ENCODE results near the gene TTC17. TPM values are rescaled to one million over a fixed set of nuclear protein-coding genes. Genes with fewer than 3 reads are reported as not detected.
"Not testable (repeated sequence)": the region's sequence is repeated elsewhere in the genome, so short reads cannot be mapped to it uniquely, and the experiment has no call there.

The TTC17 gene
- total and polyA plus RNA-seq, 9 of the 15 experiments (the other 6 are each of a cell fraction or from before 2014, with no cell fraction given) = 19.7 to 99.1 (median 53.3) TPM

GRCh38 chr11:43341159-43341558 lies 17.6 kb upstream of the TTC17 start (continued):
- TF ChIP-seq HDAC1 (IDR thresholded peaks at IDR 0.05) (no peak), ZSCAN32 (CRISPR knock-in tag; IDR thresholded peaks at IDR 0.05) (no peak)

- H3K36me3 ChIP-seq (ENCODE audit: control insufficient read depth, insufficient read depth, low read length); POLR2A ChIA-PET; H4K20me1 ChIP-seq (replicated peaks; ENCODE audit: control insufficient read depth, insufficient read depth, low read length); H3K9me1 ChIP-seq (ENCODE audit: control insufficient read depth, insufficient read depth, low read length); FAIRE-seq; H3K4me3 ChIP-seq; H3K9me3 ChIP-seq (replicated peaks; ENCODE audit: control insufficient read depth, insufficient read depth, low read depth, low read length); intact Hi-C loops (cut with micrococcal nuclease); H3K4me2 ChIP-seq (ENCODE audit: insufficient read depth, low read length); H3K79me2 ChIP-seq (ENCODE audit: control insufficient read depth, insufficient read depth, low read length); CTCF ChIA-PET (ENCODE audit: low intra/inter-chr PET ratio); ATAC-seq; DNase-seq (ENCODE audit: extremely low read depth in 1 of 4, low spot score in 3 of 4); H3K4me1 ChIP-seq (replicated peaks in 1 of 2; ENCODE audit: control insufficient read depth in 2 of 2, insufficient read depth in 2 of 2, low read length in 2 of 2); H3K27ac ChIP-seq (ENCODE audit: extremely low read depth, low read depth, low read length); H3K9ac ChIP-seq (ENCODE audit: insufficient read depth in 1 of 2, low read depth in 2 of 2, low read length in 2 of 2); H3K27me3 ChIP-seq (ENCODE audit: control insufficient read depth in 2 of 2, insufficient read depth in 2 of 2, low read length in 2 of 2); H2AFZ ChIP-seq (ENCODE audit: low read depth, low read length); in situ Hi-C loops (cut with MboI); BruUV-seq (replicated peaks): not testable (repeated sequence)
- 30% methylated on average over 5 of the region's 17 CpGs for WGBS (ENCODE audit: insufficient coverage, low coverage, missing lambda C conversion rate)
These were observed 7.3 kb upstream of the TTC17 start for GRCh38 chr11:43351426-43351825.

- ChIA-PET POLR2A (no interaction called here), CTCF (ENCODE audit: low intra/inter-chr PET ratio) (no interaction called here)
- DNase-seq (ENCODE audit: extremely low read depth in 1 of 4, low spot score in 3 of 4) (no peak), ATAC-seq (no peak), FAIRE-seq (no peak)
- H3K27me3 ChIP-seq (ENCODE audit: control insufficient read depth in 2 of 2, insufficient read depth in 2 of 2, low read length in 2 of 2) = no peaks in the 10 kb centered on the region
- TF ChIP-seq ZNF778 (CRISPR knock-in tag; IDR thresholded peaks at IDR 0.05) (no peak), MAFG (tag; conservative IDR thresholded peaks at IDR 0.05) (peak; percentile 51), L3MBTL2 (IDR thresholded peaks at IDR 0.05) (no peak), DNMT1 (IDR thresholded peaks at IDR 0.05) (no peak), STAT5B (CRISPR knock-in tag; IDR thresholded peaks at IDR 0.05) (no peak), EZH2 (IDR thresholded peaks at IDR 0.05; ENCODE audit: borderline replicate concordance, low read depth, low read length) (no peak), ZNF217 (CRISPR knock-in tag; IDR thresholded peaks at IDR 0.05) (no peak), ZNF316 (IDR thresholded peaks at IDR 0.05) (peak; percentile 70), C11orf30 (IDR thresholded peaks at IDR 0.05; ENCODE audit: low read depth) (peak; percentile 47), RBFOX2 (IDR thresholded peaks at IDR 0.05; ENCODE audit: low read depth, low read length) (no peak), HNRNPL (IDR thresholded peaks at IDR 0.05; ENCODE audit: low read depth, low read length) (no peak), MAFF (IDR thresholded peaks at IDR 0.05; ENCODE audit: low read length) (peak; percentile 4; the same call in 1 of the 2 replicates)
- no peak overlapping the region for H3K27ac ChIP-seq (ENCODE audit: extremely low read depth, low read depth, low read length)
- no peaks in the 10 kb centered on the region for H4K20me1 ChIP-seq (replicated peaks; ENCODE audit: control insufficient read depth, insufficient read depth, low read length)
- no peaks in the 10 kb centered on the region for H3K9me1 ChIP-seq (ENCODE audit: control insufficient read depth, insufficient read depth, low read length)
- H2AFZ ChIP-seq (ENCODE audit: low read depth, low read length) = no peak overlapping the region
- H3K79me2 ChIP-seq (ENCODE audit: control insufficient read depth, insufficient read depth, low read length) = peaks cover 14% of the 10 kb centered on the region
- H3K9ac ChIP-seq (ENCODE audit: insufficient read depth in 1 of 2, low read depth in 2 of 2, low read length in 2 of 2) = no peak overlapping the region
- intact Hi-C loops (cut with micrococcal nuclease) = no loop called here
- WGBS (ENCODE audit: insufficient coverage, low coverage, missing lambda C conversion rate) = 43% methylated on average over 4 of the region's 4 CpGs
- in situ Hi-C loops (cut with MboI) = no loop called here
- no peak overlapping the region for H3K4me2 ChIP-seq (ENCODE audit: insufficient read depth, low read length)
- no TSS peak for BruUV-seq (replicated peaks)
- H3K4me1 ChIP-seq (replicated peaks in 1 of 2; ENCODE audit: control insufficient read depth in 2 of 2, insufficient read depth in 2 of 2, low read length in 2 of 2) = peaks cover 0 to 5% of the 10 kb centered on the region in 2 experiments; a peak in 2 of 5 replicates
- H3K9me3 ChIP-seq (replicated peaks; ENCODE audit: control insufficient read depth, insufficient read depth, low read depth, low read length) = no peaks in the 10 kb centered on the region
- H3K4me3 ChIP-seq = no peak overlapping the region
- no peaks in the 10 kb centered on the region for H3K36me3 ChIP-seq (ENCODE audit: control insufficient read depth, insufficient read depth, low read length)
These were observed 4.4 kb upstream of the TTC17 start for GRCh38 chr11:43354311-43354710.

All from K562 (cell line).